22Rv1 (cell line): ENCODE results near the gene PDLIM5.

Experiments used
- H3K27ac ChIP-seq: fragments of 450-650 bp; 2 replicates; pipeline ENCODE4 v1.5.1; 2017
- CTCF ChIP-seq: fragments of 450-650 bp; IDR thresholded peaks from 2 replicates; pipeline ENCODE4 v1.5.1; 2017; ENCODE audit warnings: mild to moderate bottlenecking
- ZFX ChIP-seq: fragments of 450-650 bp; IDR thresholded peaks from 2 replicates; pipeline ENCODE4 v1.6.1; 2017; ENCODE audit warnings: antibody characterized with exemption, borderline replicate concordance

The PDLIM5 gene

GRCh38 chr4:94516999-94517398 lies 65.3 kb downstream of the PDLIM5 start:
- no peak for TF ChIP-seq CTCF
- TF ChIP-seq ZFX, result no peak
- H3K27ac ChIP-seq, result no peak overlapping the region

- no peak overlapping the region for H3K27ac ChIP-seq
- TF ChIP-seq ZFX (no peak), CTCF (no peak)
Observed at GRCh38 chr4:94517492-94517891, 65.8 kb downstream of the PDLIM5 start.

GRCh38 chr4:94519019-94519418 lies 67.3 kb downstream of the PDLIM5 start:
- TF ChIP-seq ZFX, result no peak
- TF ChIP-seq CTCF, result no peak
- no peak overlapping the region for H3K27ac ChIP-seq

GRCh38 chr4:94519925-94520789 lies 68.4 kb downstream of the PDLIM5 start:
- no peak overlapping the region for H3K27ac ChIP-seq
- TF ChIP-seq CTCF, result no peak
- no peak for TF ChIP-seq ZFX

GRCh38 chr4:94523033-94523580 lies 71.4 kb downstream of the PDLIM5 start:
- no peak overlapping the region for H3K27ac ChIP-seq

GRCh38 chr4:94523617-94524016 lies 71.9 kb downstream of the PDLIM5 start:
- no peak overlapping the region for H3K27ac ChIP-seq

More at GRCh38 chr4:94523033-94523580, 71.4 kb downstream of the PDLIM5 start:
- TF ChIP-seq ZFX (no peak), CTCF (no peak)

More at GRCh38 chr4:94523617-94524016, 71.9 kb downstream of the PDLIM5 start:
- no peak for TF ChIP-seq CTCF
- TF ChIP-seq ZFX, result no peak
